HepG2 (cell line): ENCODE results near the gene KANSL3. TPM values are rescaled to one million over a fixed set of nuclear protein-coding genes. Genes with fewer than 3 reads are reported as not detected.

Experiments used
- FOXA3 ChIP-seq: IDR thresholded peaks from 2 replicates; pipeline ENCODE4 v1.6.1; 2016; ENCODE audit warnings: missing genetic modification reagents, missing compliant biosample characterization
- HNRNPK ChIP-seq: fragments of 200-400 bp; formaldehyde crosslinking; IDR thresholded peaks from 2 replicates; pipeline ENCODE4 v1.6.1; 2018; ENCODE audit warnings: low read length, low read depth, moderate library complexity, mild to moderate bottlenecking; ENCODE audit not compliant: poor library complexity, severe bottlenecking
- HOXD1 ChIP-seq: sonication (generic); formaldehyde crosslinking; IDR thresholded peaks from 2 replicates; pipeline ENCODE4 v1.5.0; 2020; ENCODE audit warnings: missing genetic modification reagents
- ISL2 ChIP-seq: sonication (generic); formaldehyde crosslinking; IDR thresholded peaks from 2 replicates; pipeline ENCODE4 v1.5.0; 2020; ENCODE audit warnings: missing genetic modification reagents
- KLF15 ChIP-seq: sonication (generic); formaldehyde crosslinking; IDR thresholded peaks from 2 replicates; pipeline ENCODE4 v1.8.1; 2023; ENCODE audit warnings: borderline replicate concordance, mild to moderate bottlenecking, inconsistent platforms, missing genetic modification reagents, mixed read lengths
- SIN3B ChIP-seq: fragments of 150-350 bp; IDR thresholded peaks from 2 replicates; pipeline ENCODE4 v1.6.1; 2014; ENCODE audit warnings: low read length
- SP1 ChIP-seq, 2 experiments: fragments of 450-650 bp in 1 of 2; sonication (generic) in 1 of 2; formaldehyde crosslinking in 1 of 2; IDR thresholded peaks; 2 replicates each; pipeline versions ENCODE4 v1.4.0 to v1.6.1; 2016 to 2020; ENCODE audit warnings: missing genetic modification reagents in 1 of 2
- STAT5B ChIP-seq: sonication (generic); formaldehyde crosslinking; IDR thresholded peaks from 2 replicates; pipeline ENCODE4 v1.4.0; 2020; ENCODE audit warnings: missing genetic modification reagents
- TBX2 ChIP-seq: sonication (generic); formaldehyde crosslinking; IDR thresholded peaks from 2 replicates; pipeline ENCODE4 v1.5.0; 2020; ENCODE audit warnings: missing genetic modification reagents, mild to moderate bottlenecking, borderline replicate concordance
- ZBTB21 ChIP-seq: sonication (generic); formaldehyde crosslinking; IDR thresholded peaks from 2 replicates; pipeline ENCODE4 v1.4.0; 2020; ENCODE audit warnings: missing genetic modification reagents
- ZBTB7B ChIP-seq: sonication (generic); formaldehyde crosslinking; IDR thresholded peaks from 2 replicates; pipeline ENCODE4 v1.4.0; 2020; ENCODE audit warnings: missing genetic modification reagents
- ZC3H13 ChIP-seq: sonication (generic); formaldehyde crosslinking; IDR thresholded peaks from 2 replicates; pipeline ENCODE4 v1.8.1; 2023; ENCODE audit warnings: mild to moderate bottlenecking, missing genetic modification reagents, moderate library complexity
- ZNF121 ChIP-seq: sonication (generic); formaldehyde crosslinking; IDR thresholded peaks from 2 replicates; pipeline ENCODE4 v1.5.0; 2020; ENCODE audit warnings: mild to moderate bottlenecking, missing genetic modification reagents
- ZNF20 ChIP-seq: sonication (generic); formaldehyde crosslinking; IDR thresholded peaks from 2 replicates; pipeline ENCODE4 v1.4.0; 2020; ENCODE audit warnings: mild to moderate bottlenecking, moderate library complexity, missing genetic modification reagents
- ZNF337 ChIP-seq: sonication (generic); formaldehyde crosslinking; IDR thresholded peaks from 2 replicates; pipeline ENCODE4 v1.5.1; 2020; ENCODE audit warnings: missing genetic modification reagents, low read depth, mild to moderate bottlenecking, borderline replicate concordance
- ZNF619 ChIP-seq: sonication (generic); formaldehyde crosslinking; IDR thresholded peaks from 2 replicates; pipeline ENCODE4 v1.4.0; 2020; ENCODE audit warnings: mild to moderate bottlenecking, missing genetic modification reagents
- ZNF83 ChIP-seq: sonication (generic); formaldehyde crosslinking; IDR thresholded peaks from 2 replicates; pipeline ENCODE4 v1.4.0; 2020; ENCODE audit warnings: missing genetic modification reagents, mild to moderate bottlenecking, borderline replicate concordance
- ZNF879 ChIP-seq: sonication (generic); formaldehyde crosslinking; IDR thresholded peaks from 2 replicates; pipeline ENCODE4 v1.8.1; 2023; ENCODE audit warnings: missing genetic modification reagents
- polyA plus RNA-seq, 8 experiments: library from polyadenylated mRNA; depleted of rRNA in 3 of 8; stranded (reverse) in 7 of 8; unstranded in 1 of 8; fragments of >200 nt; fragmentation: Illumina TruSeq in 4 of 8; extraction: Trizol in 4 of 8; gene quantifications; 2 replicates each; pipeline versions ENCODE4 v1.2.1 to v1.2.3, GENCODE V29; 2011 to 2016; ENCODE audit warnings: low read depth in 4 of 8, missing spikeins in 1 of 8, mixed read lengths in 1 of 8; ENCODE audit not compliant: insufficient read depth in 1 of 8
- total RNA-seq, 5 experiments: library from RNA; depleted of rRNA; stranded (reverse); fragments of >200 nt; fragmentation: Illumina TruSeq; extraction: Trizol; gene quantifications; 2 replicates each; pipeline ENCODE4 v1.2.3, GENCODE V29; 2016; ENCODE audit warnings: low read depth in 1 of 5
- TF ChIP-seq, protein P1 (sequence below), 2 experiments: sonication (generic) in 1 of 2; formaldehyde crosslinking in 1 of 2; IDR thresholded peaks; 2 replicates each; pipeline versions ENCODE4 v1.4.0 to v1.6.1; 2016 to 2020; ENCODE audit warnings: borderline replicate concordance in 1 of 2, low read depth in 1 of 2, mild to moderate bottlenecking in 1 of 2, missing genetic modification reagents in 1 of 2
- TF ChIP-seq, protein P2 (sequence below): sonication (generic); formaldehyde crosslinking; IDR thresholded peaks from 2 replicates; pipeline ENCODE4 v1.8.1; 2023; ENCODE audit warnings: missing genetic modification reagents, inconsistent platforms, borderline replicate concordance
- TF ChIP-seq, protein P3 (sequence below): IDR thresholded peaks from 2 replicates; pipeline ENCODE4 v1.6.1; 2016; ENCODE audit warnings: missing genetic modification reagents, missing compliant biosample characterization
- TF ChIP-seq, protein P4 (sequence below): sonication (generic); formaldehyde crosslinking; IDR thresholded peaks from 2 replicates; pipeline ENCODE4 v1.4.0; 2020; ENCODE audit warnings: mild to moderate bottlenecking, missing genetic modification reagents

Gene KANSL3
- total and polyA plus RNA-seq, 2 of the 13 experiments (the other 11 are each of a cell fraction or from before 2014, with no cell fraction given) = 20.8 to 37.3 TPM

DNA sequence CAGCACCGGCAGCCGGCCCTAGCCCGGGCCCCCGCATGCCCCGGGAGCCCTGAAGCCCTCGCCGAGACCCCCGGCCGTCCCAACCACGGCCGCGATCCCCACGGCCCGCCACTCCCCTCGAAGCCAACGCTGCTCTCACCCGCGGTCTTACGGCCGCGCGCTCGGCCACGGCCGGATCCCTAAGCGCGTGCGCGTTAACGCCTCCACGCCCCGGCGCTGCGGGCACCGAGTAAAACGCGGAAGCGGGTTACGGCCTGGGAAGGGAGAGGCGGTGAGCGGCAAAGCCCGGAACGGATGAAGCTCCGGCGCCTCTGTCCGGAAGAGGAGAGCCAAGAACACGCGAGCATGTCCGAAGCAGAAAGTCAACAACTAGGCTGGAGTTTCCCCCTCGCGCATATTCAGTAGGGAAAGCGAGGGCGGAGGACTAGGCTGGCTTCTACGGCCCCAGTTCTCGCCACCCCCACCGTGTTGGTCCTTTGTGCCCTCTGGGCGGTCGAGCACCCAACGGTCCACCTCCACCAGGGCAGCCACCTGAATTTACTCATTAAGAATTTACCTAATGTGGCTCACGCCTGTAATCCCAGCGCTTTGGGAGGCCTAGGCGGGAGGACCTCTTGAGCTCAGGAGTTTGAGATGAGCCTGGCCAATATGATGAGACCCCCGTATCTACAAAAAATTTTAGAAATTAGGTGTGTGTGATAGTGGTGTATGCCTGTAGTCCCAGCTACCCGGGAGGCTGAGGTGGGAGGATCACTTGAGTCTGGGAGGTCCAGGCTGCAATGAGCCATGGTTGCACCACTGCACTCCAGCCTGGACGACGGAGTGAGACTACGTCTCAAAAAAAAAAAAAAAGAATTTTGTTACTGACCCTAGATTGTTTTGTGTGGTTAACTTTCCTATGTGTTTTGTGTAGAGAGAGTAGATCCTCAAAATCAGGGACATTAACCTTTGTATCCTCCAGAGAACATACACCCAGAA lies at the start of gene KANSL3 (continued):
- TF ChIP-seq, protein P1, sequence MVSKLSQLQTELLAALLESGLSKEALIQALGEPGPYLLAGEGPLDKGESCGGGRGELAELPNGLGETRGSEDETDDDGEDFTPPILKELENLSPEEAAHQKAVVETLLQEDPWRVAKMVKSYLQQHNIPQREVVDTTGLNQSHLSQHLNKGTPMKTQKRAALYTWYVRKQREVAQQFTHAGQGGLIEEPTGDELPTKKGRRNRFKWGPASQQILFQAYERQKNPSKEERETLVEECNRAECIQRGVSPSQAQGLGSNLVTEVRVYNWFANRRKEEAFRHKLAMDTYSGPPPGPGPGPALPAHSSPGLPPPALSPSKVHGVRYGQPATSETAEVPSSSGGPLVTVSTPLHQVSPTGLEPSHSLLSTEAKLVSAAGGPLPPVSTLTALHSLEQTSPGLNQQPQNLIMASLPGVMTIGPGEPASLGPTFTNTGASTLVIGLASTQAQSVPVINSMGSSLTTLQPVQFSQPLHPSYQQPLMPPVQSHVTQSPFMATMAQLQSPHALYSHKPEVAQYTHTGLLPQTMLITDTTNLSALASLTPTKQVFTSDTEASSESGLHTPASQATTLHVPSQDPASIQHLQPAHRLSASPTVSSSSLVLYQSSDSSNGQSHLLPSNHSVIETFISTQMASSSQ (IDR thresholded peaks at IDR 0.05; ENCODE audit: low read depth) = peak; percentile 29; the same call in 1 of the 2 replicates
- TF ChIP-seq, protein P1 (CRISPR knock-in tag; IDR thresholded peaks at IDR 0.05; ENCODE audit: borderline replicate concordance) = peak; percentile 87
- peak; percentile 66; the same call in 1 of the 2 replicates for TF ChIP-seq ZBTB21
- TF ChIP-seq ZNF619 (CRISPR knock-in tag) = peak; percentile 97
- no peak for TF ChIP-seq SP1 (IDR thresholded peaks at IDR 0.05)
- peak; percentile 97 for TF ChIP-seq SP1 (CRISPR knock-in tag; IDR thresholded peaks at IDR 0.05)
- peak; percentile 99; the same call in 1 of the 2 replicates for TF ChIP-seq ZNF337 (CRISPR knock-in tag)
- TF ChIP-seq ZNF879 (CRISPR knock-in tag) = no peak
- peak; percentile 93 for TF ChIP-seq HNRNPK
- peak; percentile 93 for TF ChIP-seq ISL2 (CRISPR knock-in tag)
- TF ChIP-seq ZBTB7B (CRISPR knock-in tag) = peak; percentile 96
- TF ChIP-seq HOXD1 (CRISPR knock-in tag) = peak; percentile 97
- TF ChIP-seq ZNF121 (CRISPR knock-in tag) = peak; percentile 74
- TF ChIP-seq, protein P2, sequence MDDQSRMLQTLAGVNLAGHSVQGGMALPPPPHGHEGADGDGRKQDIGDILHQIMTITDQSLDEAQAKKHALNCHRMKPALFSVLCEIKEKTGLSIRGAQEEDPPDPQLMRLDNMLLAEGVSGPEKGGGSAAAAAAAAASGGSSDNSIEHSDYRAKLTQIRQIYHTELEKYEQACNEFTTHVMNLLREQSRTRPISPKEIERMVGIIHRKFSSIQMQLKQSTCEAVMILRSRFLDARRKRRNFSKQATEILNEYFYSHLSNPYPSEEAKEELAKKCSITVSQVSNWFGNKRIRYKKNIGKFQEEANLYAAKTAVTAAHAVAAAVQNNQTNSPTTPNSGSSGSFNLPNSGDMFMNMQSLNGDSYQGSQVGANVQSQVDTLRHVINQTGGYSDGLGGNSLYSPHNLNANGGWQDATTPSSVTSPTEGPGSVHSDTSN (CRISPR knock-in tag) = peak; percentile 75; the same call in 1 of the 2 replicates
- TF ChIP-seq ZNF83 (CRISPR knock-in tag) = peak; percentile 98; the same call in 1 of the 2 replicates
- TF ChIP-seq KLF15 (CRISPR knock-in tag) = peak; percentile 48
- no peak; the same call in 1 of the 2 replicates for TF ChIP-seq ZNF20 (CRISPR knock-in tag)
- TF ChIP-seq, protein P3, sequence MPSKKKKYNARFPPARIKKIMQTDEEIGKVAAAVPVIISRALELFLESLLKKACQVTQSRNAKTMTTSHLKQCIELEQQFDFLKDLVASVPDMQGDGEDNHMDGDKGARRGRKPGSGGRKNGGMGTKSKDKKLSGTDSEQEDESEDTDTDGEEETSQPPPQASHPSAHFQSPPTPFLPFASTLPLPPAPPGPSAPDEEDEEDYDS (CRISPR knock-in tag) = peak; percentile 88
- peak; percentile 95; the same call in 1 of the 2 replicates for TF ChIP-seq STAT5B (CRISPR knock-in tag)
- TF ChIP-seq FOXA3 = peak; percentile 93
- TF ChIP-seq ZC3H13 (CRISPR knock-in tag) = peak; percentile 95; the same call in 1 of the 2 replicates
- TF ChIP-seq, protein P4, sequence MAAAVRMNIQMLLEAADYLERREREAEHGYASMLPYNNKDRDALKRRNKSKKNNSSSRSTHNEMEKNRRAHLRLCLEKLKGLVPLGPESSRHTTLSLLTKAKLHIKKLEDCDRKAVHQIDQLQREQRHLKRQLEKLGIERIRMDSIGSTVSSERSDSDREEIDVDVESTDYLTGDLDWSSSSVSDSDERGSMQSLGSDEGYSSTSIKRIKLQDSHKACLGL (CRISPR knock-in tag) = peak; percentile 90; the same call in 1 of the 2 replicates
- peak; percentile 66 for TF ChIP-seq SIN3B
- TF ChIP-seq TBX2 (CRISPR knock-in tag) = peak; percentile 94
